NCI-H345 (cell line): ENCODE data around the gene RNF138.
A peak's percentile ranks its signal among the peaks of the same experiment; 100 is the strongest.
"Not testable (repeated sequence)": the region's sequence is repeated elsewhere in the genome, so short reads cannot be mapped to it uniquely, and the experiment has no call there.

Source experiments
- DNase-seq: peaks from one replicate; lab custom pipeline; 2025; lab: John Stamatoyannopoulos, UW

The RNF138 gene

DNA sequence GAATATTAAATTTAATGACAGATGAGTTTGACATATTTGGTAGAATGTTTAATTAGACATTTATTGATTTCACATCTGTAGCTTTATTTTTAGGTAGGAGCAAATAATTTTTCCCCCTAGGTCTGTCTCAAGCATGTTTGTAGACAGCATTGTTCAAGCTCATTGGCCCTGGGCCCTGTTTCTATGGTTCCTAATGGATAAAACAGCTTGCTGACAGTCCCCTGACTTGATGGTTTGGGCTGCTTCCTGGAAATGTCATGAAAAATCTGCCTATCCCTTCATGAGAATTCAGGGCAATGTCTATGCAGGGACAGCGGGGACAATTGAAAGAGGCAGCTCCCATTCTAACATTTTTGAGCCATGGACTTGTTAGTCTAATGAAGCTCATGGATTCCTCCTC lies 83.6 kb downstream of the RNF138 start:
- DNase-seq: peak; percentile 47

DNA sequence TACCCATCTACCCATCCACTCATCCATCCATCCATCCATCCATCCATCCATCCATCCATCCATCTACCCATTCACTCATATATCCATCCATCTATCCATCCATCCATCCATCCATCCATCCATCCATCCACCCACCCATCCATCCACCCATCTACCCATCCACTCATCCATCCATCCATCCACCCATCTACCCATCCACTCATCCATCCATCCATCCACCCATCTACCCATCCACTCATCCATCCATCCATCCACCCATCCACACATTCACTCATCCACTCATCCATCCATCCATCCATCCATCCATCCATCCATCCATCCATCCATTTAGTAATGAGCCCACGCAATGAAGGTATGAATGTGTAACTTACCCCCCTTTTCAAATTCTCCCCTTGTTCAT lies 85.1 kb downstream of the RNF138 start:
- DNase-seq: not testable (repeated sequence)

DNA sequence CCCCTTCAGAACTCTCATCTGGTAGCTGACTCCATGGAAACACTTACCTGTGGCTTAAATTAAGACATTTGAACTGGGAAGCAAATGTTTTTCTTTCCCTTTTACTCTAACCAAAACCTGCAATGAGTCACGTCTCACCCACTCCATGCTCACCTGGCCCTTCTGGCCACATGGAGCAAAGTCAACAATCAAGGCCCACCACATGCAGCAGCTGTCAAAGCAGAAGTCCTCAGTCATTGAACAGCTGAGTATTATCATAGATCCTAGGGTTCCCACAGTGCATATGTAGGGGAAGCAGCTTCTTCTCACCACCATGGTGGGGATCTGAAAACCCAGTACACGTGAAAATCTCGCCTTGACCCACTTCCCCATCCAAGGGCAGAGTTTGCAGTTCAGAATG lies 85.9 kb downstream of the RNF138 start:
- peak; percentile 75 for DNase-seq
